Measurements from ENCODE around the gene SCLY. TPM values are rescaled to one million over a fixed set of nuclear protein-coding genes. Genes with fewer than 3 reads are reported as not detected.
"Not testable (repeated sequence)": the region's sequence is repeated elsewhere in the genome, so short reads cannot be mapped to it uniquely, and the experiment has no call there.

The SCLY gene
- total RNA-seq, 1 experiment from 2014 or later, result 40.1 TPM

DNA sequence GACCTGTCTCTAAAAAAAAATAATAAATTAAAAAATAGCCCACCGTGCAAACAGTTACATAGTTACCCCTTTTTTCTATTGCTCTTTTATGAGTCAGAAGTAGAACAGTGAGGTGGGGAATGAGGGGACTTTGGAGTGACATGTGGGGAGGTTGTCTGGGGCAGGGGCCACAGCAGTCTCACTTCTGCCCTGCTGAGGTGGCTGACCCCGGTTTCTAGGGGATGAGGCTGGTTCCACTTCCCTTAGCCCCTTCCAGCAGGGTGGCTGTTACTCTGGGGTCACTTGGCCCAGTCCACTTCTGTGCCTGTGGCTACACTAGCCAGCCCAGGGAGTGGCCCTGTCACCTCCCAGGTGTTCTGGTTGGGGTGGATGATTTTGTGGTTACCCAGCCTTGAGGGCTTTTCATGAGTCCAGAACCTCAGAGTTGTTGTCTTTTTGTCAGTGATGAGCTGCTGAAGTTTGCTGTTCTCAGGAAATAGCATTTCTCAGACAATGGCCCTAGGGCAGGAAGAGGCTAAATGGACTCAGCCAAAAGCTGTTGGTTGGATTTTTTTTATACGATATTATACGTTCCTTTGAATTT lies 28.0 kb upstream of the SCLY start:
- TF ChIP-seq, protein P1, sequence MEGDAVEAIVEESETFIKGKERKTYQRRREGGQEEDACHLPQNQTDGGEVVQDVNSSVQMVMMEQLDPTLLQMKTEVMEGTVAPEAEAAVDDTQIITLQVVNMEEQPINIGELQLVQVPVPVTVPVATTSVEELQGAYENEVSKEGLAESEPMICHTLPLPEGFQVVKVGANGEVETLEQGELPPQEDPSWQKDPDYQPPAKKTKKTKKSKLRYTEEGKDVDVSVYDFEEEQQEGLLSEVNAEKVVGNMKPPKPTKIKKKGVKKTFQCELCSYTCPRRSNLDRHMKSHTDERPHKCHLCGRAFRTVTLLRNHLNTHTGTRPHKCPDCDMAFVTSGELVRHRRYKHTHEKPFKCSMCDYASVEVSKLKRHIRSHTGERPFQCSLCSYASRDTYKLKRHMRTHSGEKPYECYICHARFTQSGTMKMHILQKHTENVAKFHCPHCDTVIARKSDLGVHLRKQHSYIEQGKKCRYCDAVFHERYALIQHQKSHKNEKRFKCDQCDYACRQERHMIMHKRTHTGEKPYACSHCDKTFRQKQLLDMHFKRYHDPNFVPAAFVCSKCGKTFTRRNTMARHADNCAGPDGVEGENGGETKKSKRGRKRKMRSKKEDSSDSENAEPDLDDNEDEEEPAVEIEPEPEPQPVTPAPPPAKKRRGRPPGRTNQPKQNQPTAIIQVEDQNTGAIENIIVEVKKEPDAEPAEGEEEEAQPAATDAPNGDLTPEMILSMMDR (IDR thresholded peaks at IDR 0.05; ENCODE audit: unreplicated experiment), result no peak
- POLR2A ChIA-PET, result interaction anchor here (0.6 to 3.3 kb wide), 14 partner anchors 13 to 253 kb away, joined by 3 to 34 read pairs (median 3); partner anchors contain the start of gene SCLY
- H3K4me3 Mint-ChIP-seq (ENCODE audit: unreplicated experiment), result no peak overlapping the region
- CTCF ChIA-PET, result no interaction called here
- peaks cover 55% of the 10 kb centered on the region for H3K36me3 Mint-ChIP-seq (ENCODE audit: insufficient read depth, unreplicated experiment)
- no peaks in the 10 kb centered on the region for H3K27me3 Mint-ChIP-seq (ENCODE audit: insufficient read depth, unreplicated experiment)
- H3K4me1 Mint-ChIP-seq (ENCODE audit: insufficient read depth, unreplicated experiment), result peaks cover 9% of the 10 kb centered on the region
- H3K27ac Mint-ChIP-seq (ENCODE audit: low read depth, unreplicated experiment), result no peak overlapping the region
- peak; percentile 34 for DNase-seq (ENCODE audit: unreplicated experiment)
- no peaks in the 10 kb centered on the region for H3K9me3 Mint-ChIP-seq (ENCODE audit: unreplicated experiment)
- BruUV-seq (replicated peaks), result no TSS peak
- intact Hi-C loops (cut with micrococcal nuclease), result no loop called here

DNA sequence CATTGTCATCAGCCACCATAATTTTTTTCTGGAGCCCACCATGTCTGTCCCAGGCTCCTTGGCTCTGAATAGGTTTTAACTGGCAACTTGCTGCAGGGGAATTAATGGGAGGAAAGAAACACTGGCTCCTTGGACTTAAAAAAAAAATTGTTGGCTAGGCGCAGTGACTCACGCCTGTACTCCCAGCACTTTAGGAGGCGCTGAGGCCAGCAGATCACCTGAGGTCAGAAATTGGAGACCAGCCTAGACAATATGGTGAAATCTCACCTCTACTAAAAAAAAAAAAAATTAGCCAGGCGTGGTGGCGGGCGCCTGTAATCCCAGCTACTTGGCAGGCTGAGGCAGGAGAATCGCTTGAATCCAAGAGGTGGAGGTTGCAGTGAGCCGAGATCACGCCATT lies 26.8 kb upstream of the SCLY start:
- CTCF ChIA-PET, result interaction anchor here (0.6 to 0.9 kb wide), 3 partner anchors 9 to 204 kb away, joined by 3 to 4 read pairs (median 3); no protein-coding TSS in a partner anchor
- intact Hi-C loops (cut with micrococcal nuclease), result loop anchor here (1.0 kb wide), 1 partner anchor 176 kb away; no protein-coding TSS in a partner anchor

DNA sequence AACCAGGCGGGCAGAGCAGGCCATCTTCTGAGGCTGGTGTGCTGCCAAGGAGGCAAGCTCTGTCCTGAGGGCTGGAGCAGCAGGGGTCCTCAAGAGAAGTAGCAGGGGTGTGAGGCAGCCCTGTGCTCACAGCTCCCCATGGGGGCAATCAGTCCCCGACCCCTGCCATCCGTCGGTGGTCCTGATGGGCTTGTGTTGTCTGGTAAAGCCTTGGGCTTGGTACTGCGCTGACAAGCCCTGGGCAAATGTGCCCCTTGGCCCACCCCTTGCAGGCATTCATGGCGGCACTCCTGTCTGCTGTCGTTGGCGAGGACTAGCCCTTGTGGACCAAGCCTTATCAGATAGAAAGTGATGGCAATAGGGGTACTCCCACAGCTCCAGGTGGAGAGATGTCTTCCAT lies 22.6 kb upstream of the SCLY start:
- TF ChIP-seq, protein P1 (IDR thresholded peaks at IDR 0.05; ENCODE audit: unreplicated experiment), result no peak
- Mint-ChIP-seq H3K4me1 (ENCODE audit: insufficient read depth, unreplicated experiment) (peaks cover 9% of the 10 kb centered on the region), H3K36me3 (ENCODE audit: insufficient read depth, unreplicated experiment) (peaks cover 49% of the 10 kb centered on the region), H3K27ac (ENCODE audit: low read depth, unreplicated experiment) (no peak overlapping the region), H3K27me3 (ENCODE audit: insufficient read depth, unreplicated experiment) (no peaks in the 10 kb centered on the region), H3K4me3 (ENCODE audit: unreplicated experiment) (no peak overlapping the region), H3K9me3 (ENCODE audit: unreplicated experiment) (no peaks in the 10 kb centered on the region)
- no TSS peak for BruUV-seq (replicated peaks)
- no peak for DNase-seq (ENCODE audit: unreplicated experiment)
- CTCF ChIA-PET, result interaction anchor here (2.7 kb wide), 1 partner anchor 15 kb away, joined by 7 read pairs; no protein-coding TSS in a partner anchor
- intact Hi-C loops (cut with micrococcal nuclease), result no loop called here
- POLR2A ChIA-PET, result no interaction called here

More for the DNA sequence above, 26.8 kb upstream of the SCLY start:
- POLR2A ChIA-PET, result interaction anchor here (0.6 to 3.3 kb wide), 20 partner anchors 9 to 454 kb away, joined by 3 to 34 read pairs (median 4); partner anchors contain the start of genes ESPNL and SCLY
- H3K9me3 Mint-ChIP-seq (ENCODE audit: unreplicated experiment); BruUV-seq (replicated peaks); H3K4me1 Mint-ChIP-seq (ENCODE audit: insufficient read depth, unreplicated experiment); H3K27me3 Mint-ChIP-seq (ENCODE audit: insufficient read depth, unreplicated experiment): not testable (repeated sequence)
- DNase-seq (ENCODE audit: unreplicated experiment), result peak; percentile 96
- peak overlapping the region; percentile 39 for H3K4me3 Mint-ChIP-seq (ENCODE audit: unreplicated experiment)
- peak overlapping the region; percentile 42 for H3K27ac Mint-ChIP-seq (ENCODE audit: low read depth, unreplicated experiment)
- peaks cover 60% of the 10 kb centered on the region for H3K36me3 Mint-ChIP-seq (ENCODE audit: insufficient read depth, unreplicated experiment)

DNA sequence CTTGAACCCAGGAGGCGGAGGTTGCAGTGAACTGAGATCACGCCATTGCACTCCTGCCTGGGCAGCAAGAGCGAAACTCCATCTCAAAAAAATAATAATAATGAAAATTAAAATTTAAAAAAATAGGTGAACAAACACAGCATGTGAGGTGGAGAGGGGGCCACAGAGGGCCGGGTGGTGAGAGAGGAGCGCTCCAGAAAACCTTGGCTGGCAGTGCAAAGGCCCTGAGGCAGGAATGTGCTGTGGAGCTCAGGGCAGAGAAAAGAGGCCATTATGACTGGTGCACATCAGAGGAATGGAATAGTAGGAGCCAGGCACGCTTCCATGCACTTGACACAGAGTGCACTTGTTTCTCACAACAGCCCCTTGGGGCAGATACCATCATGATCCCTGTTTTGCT lies 21.6 kb upstream of the SCLY start:
- no peak overlapping the region for H3K4me3 Mint-ChIP-seq (ENCODE audit: unreplicated experiment)
- CTCF ChIA-PET, result interaction anchor here (2.7 kb wide), 1 partner anchor 14 kb away, joined by 7 read pairs; no protein-coding TSS in a partner anchor
- BruUV-seq (replicated peaks), result no TSS peak
- H3K9me3 Mint-ChIP-seq (ENCODE audit: unreplicated experiment), result no peaks in the 10 kb centered on the region
- H3K4me1 Mint-ChIP-seq (ENCODE audit: insufficient read depth, unreplicated experiment), result no peaks in the 10 kb centered on the region
- DNase-seq (ENCODE audit: unreplicated experiment), result no peak
- peaks cover 58% of the 10 kb centered on the region for H3K36me3 Mint-ChIP-seq (ENCODE audit: insufficient read depth, unreplicated experiment)
- intact Hi-C loops (cut with micrococcal nuclease), result no loop called here
- H3K27me3 Mint-ChIP-seq (ENCODE audit: insufficient read depth, unreplicated experiment), result no peaks in the 10 kb centered on the region
- no peak overlapping the region for H3K27ac Mint-ChIP-seq (ENCODE audit: low read depth, unreplicated experiment)
- TF ChIP-seq, protein P1 (IDR thresholded peaks at IDR 0.05; ENCODE audit: unreplicated experiment), result no peak
- POLR2A ChIA-PET, result no interaction called here

Measured in MCF 10A (cell line).